Activated CD4-positive, alpha-beta T cell treated with anti-CD3 and anti-CD28 coated beads for 24 hours (primary cell): Measurements from ENCODE around the gene NDST1.

Experiments used
- DNase-seq, 2 donors: peaks; one replicate each; pipeline ENCODE4 v3.0.0-alpha.2; 2020; ENCODE audit warnings: low read depth in 2 of 2

Gene NDST1

DNA sequence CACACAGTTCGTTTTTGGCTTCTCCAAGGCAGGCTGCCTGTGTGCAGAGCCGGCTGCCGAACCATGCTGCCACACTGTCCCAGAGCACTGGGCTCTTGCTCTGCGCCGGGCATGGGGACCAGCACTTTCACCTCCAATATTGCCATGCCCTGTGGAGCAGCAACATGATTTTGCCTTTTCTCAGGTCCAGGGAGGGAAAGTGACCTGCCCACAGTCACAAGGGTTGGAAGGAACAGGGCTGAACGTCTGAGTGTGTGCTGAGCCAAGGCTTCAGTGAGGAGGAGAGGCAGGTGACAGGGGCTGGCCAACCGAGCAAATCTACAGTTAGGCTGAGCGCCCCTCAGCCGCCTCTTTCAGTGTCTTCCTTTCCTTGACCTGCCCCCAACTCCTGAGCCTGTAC, 98.5 kb downstream of the NDST1 start:
- no peak for DNase-seq

DNA sequence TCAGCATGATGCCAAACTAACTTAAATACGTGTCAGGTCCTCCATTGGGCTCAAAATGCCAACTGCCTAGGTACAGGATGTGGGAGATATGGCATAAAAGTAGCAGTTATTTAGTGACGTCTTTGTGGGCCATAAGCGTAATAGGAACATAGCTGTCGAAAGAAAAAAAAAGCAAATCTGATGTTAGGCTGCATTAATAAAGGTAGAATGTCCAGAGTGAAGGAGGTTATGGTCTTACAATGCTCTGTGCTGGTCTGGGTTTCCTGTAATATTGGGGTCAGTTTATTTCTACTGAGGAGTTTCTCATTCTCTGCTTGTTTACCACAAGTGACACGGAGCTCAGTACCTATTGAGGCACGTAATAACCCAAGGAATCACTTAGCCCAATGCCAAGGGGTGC, 99.2 kb downstream of the NDST1 start:
- DNase-seq = no peak
